PC-3 (cell line): ENCODE data around the gene GET3. TPM values are rescaled to one million over a fixed set of nuclear protein-coding genes. Genes with fewer than 3 reads are reported as not detected.
A peak's percentile ranks its signal among the peaks of the same experiment; 100 is the strongest.

Experiments
- ATAC-seq: fragments of 200-7000 bp; cut with Tn5 transposase; 2 replicates; pipeline ENCODE4 v1.9.1; 2020; ENCODE audit warnings: mild to moderate bottlenecking, moderate library complexity
- BruUV-seq: library from RNA; stranded (reverse); fragments of 400-500 nt; replicated peaks from 2 replicates; lab custom pipeline; 2021; lab: Mats Ljungman, UMichigan
- CTCF ChIA-PET: fragments of 300-600 bp; sonication (Branson Sonifier 250); formaldehyde crosslinking; loops from one replicate; lab custom pipeline; 2022; ENCODE audit warnings: antibody characterized with exemption; lab: Charles Lee
- POLR2A ChIA-PET: fragments of 300-600 bp; sonication (Branson Sonifier 250); formaldehyde crosslinking; loops from one replicate; lab custom pipeline; 2022; ENCODE audit warnings: antibody characterized with exemption; ENCODE audit not compliant: unreplicated experiment; lab: Charles Lee
- DNase-seq: peaks from one replicate; pipeline ENCODE4 v3.0.0-alpha.2; 2015
- H2AFZ ChIP-seq: fragments of 300-600 bp; sonication (generic); 2 replicates; pipeline ENCODE4 v1.6.0; 2016; ENCODE audit warnings: antibody characterized with exemption, low read length
- H3F3A ChIP-seq: fragments of 300-600 bp; sonication (generic); one replicate; pipeline ENCODE4 v1.6.0; 2017; ENCODE audit warnings: antibody characterized with exemption, low read length, control low read depth, mild to moderate bottlenecking; ENCODE audit not compliant: unreplicated experiment
- H3K27ac ChIP-seq: fragments of 300-600 bp; sonication (generic); 2 replicates; pipeline ENCODE4 v1.5.1; 2016; ENCODE audit warnings: mild to moderate bottlenecking, low read length
- H3K27me3 ChIP-seq: fragments of 300-600 bp; sonication (generic); 2 replicates; pipeline ENCODE4 v1.6.1; 2016; ENCODE audit warnings: low read length, mixed read lengths
- H3K36me3 ChIP-seq: fragments of 300-600 bp; sonication (generic); 2 replicates; pipeline ENCODE4 v1.6.1; 2016; ENCODE audit warnings: low read depth, mixed run types, low read length, mixed read lengths
- H3K4me1 ChIP-seq: fragments of 300-600 bp; sonication (generic); 2 replicates; pipeline ENCODE4 v1.5.1; 2016; ENCODE audit warnings: low read length; ENCODE audit not compliant: insufficient read depth
- H3K4me2 ChIP-seq: fragments of 300-600 bp; sonication (generic); 2 replicates; pipeline ENCODE4 v1.6.0; 2016; ENCODE audit warnings: low read length
- H3K4me3 ChIP-seq: fragments of 300-600 bp; sonication (generic); 2 replicates; pipeline ENCODE4 v1.5.1; 2016; ENCODE audit warnings: mild to moderate bottlenecking, low read length, mixed read lengths
- H3K79me2 ChIP-seq: fragments of 300-600 bp; sonication (generic); 2 replicates; pipeline ENCODE4 v1.6.1; 2017; ENCODE audit warnings: low read length, mixed read lengths
- H3K9ac ChIP-seq: fragments of 300-600 bp; sonication (generic); 2 replicates; pipeline ENCODE4 v1.6.0; 2016; ENCODE audit warnings: mild to moderate bottlenecking, low read length
- H3K9me2 ChIP-seq: fragments of 300-600 bp; sonication (generic); replicated peaks from 2 replicates; pipeline ENCODE4 v1.6.1; 2016; ENCODE audit warnings: mixed run types, low read length, mixed read lengths
- H3K9me3 ChIP-seq: fragments of 300-600 bp; sonication (generic); 2 replicates; pipeline ENCODE4 v1.6.1; 2016; ENCODE audit warnings: low read length, mixed read lengths
- H4K20me1 ChIP-seq: fragments of 300-600 bp; sonication (generic); 2 replicates; pipeline ENCODE4 v1.6.1; 2016; ENCODE audit warnings: low read length, mixed read lengths
- EZH2 ChIP-seq: fragments of 300-600 bp; sonication (generic); IDR thresholded peaks from one replicate; pipeline ENCODE4 v1.6.1; 2017; ENCODE audit warnings: antibody characterized with exemption, mild to moderate bottlenecking, low read length; ENCODE audit not compliant: unreplicated experiment
- EZH2phosphoT487 ChIP-seq: fragments of 300-600 bp; sonication (generic); IDR thresholded peaks from 2 replicates; pipeline ENCODE4 v1.6.1; 2018; ENCODE audit warnings: mild to moderate bottlenecking, antibody characterized with exemption, low read length, borderline replicate concordance
- intact Hi-C: fragments of 100-400 bp; cut with micrococcal nuclease; formaldehyde crosslinking; loops from 2 replicates; pipeline ENCODE4 v1.9.0; 2023
- total RNA-seq: library from RNA; depleted of rRNA; stranded (reverse); fragments of >200 nt; gene quantifications from 2 replicates; pipeline ENCODE4 v1.2.3, GENCODE V29; 2014
- TF ChIP-seq, protein P1 (sequence below): fragments of 300-600 bp; sonication (generic); conservative IDR thresholded peaks from 2 replicates; pipeline ENCODE4 v1.5.1; 2017; ENCODE audit warnings: antibody characterized with exemption, low read depth, mild to moderate bottlenecking, low read length

The GET3 gene
- total RNA-seq, 1 experiment from 2014 or later: 264 TPM

DNA sequence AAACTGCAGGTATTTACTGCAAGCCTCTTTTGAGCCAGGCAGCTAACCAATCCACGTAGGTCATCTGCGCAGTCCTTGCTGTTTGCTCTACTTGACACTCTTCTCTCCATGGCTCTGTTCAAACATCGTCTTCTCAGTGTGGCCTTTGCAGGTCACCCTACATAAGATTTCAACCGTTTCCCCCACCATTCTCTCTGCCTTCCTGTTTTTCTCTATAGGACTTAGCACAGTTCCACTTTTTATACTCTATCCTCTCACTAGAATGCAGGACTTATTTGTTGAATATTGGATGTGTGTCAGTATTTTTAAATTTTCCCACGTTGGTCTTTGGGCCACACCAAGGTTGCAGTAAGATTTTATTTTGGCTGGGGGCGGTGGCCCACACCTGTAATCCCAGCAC, 39.2 kb upstream of the GET3 start:
- no peaks in the 10 kb centered on the region for H3K9me3 ChIP-seq
- TF ChIP-seq EZH2phosphoT487: no peak
- no peak for TF ChIP-seq EZH2
- TF ChIP-seq, protein P1, sequence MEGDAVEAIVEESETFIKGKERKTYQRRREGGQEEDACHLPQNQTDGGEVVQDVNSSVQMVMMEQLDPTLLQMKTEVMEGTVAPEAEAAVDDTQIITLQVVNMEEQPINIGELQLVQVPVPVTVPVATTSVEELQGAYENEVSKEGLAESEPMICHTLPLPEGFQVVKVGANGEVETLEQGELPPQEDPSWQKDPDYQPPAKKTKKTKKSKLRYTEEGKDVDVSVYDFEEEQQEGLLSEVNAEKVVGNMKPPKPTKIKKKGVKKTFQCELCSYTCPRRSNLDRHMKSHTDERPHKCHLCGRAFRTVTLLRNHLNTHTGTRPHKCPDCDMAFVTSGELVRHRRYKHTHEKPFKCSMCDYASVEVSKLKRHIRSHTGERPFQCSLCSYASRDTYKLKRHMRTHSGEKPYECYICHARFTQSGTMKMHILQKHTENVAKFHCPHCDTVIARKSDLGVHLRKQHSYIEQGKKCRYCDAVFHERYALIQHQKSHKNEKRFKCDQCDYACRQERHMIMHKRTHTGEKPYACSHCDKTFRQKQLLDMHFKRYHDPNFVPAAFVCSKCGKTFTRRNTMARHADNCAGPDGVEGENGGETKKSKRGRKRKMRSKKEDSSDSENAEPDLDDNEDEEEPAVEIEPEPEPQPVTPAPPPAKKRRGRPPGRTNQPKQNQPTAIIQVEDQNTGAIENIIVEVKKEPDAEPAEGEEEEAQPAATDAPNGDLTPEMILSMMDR: no peak
- DNase-seq (no peak), ATAC-seq (no peak)
- no peak overlapping the region for H2AFZ ChIP-seq
- no peak overlapping the region for H3K27ac ChIP-seq
- no peaks in the 10 kb centered on the region for H4K20me1 ChIP-seq
- H3K36me3 ChIP-seq: peaks cover 35% of the 10 kb centered on the region
- H3K9me2 ChIP-seq: no peaks in the 10 kb centered on the region
- H3K4me3 ChIP-seq: no peak overlapping the region
- no peak overlapping the region for H3K4me2 ChIP-seq
- H3K9ac ChIP-seq: no peak overlapping the region
- H3K79me2 ChIP-seq: peaks cover 14% of the 10 kb centered on the region
- CTCF ChIA-PET: no interaction called here
- POLR2A ChIA-PET: no interaction called here
- H3K4me1 ChIP-seq: peaks cover 15% of the 10 kb centered on the region
- H3F3A ChIP-seq: no peaks in the 10 kb centered on the region
- BruUV-seq: no TSS peak
- intact Hi-C loops: no loop called here
- no peaks in the 10 kb centered on the region for H3K27me3 ChIP-seq

DNA sequence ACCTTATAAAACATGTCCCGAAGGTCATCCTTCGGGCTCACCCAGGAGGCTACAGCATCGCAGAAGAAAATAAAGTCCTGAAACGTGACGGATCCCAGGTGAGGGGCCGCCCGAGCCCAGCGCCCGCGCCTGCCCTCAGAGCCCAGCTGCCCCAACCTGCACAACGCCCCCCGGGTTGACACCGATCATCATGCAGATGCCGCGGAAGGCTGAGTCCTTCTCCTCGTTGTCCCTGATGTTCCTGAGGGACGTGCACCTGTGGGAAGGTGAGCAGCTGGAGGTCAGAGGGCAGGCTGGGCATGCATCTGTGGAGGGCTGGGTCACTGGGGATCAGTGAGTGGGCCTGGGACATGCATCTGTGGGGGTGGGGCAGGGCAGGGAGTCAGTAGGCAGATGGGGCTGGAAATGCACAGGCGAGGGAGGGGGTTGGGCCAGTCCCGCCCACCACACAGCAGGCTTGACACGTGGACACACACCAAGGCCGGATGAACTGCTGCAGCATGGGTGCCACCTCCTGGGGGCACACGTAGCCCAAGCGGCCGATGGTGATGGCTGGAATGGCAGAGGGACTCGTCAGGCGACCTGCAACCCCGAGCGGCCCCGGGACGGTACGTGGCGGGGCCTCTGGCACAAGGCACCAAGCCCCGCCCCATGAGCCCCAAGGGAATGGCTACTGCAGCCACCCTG, 35.6 kb upstream of the GET3 start:
- DNase-seq (no peak), ATAC-seq (no peak)
- Histone ChIP-seq H3K79me2 (no peaks in the 10 kb centered on the region), H3K9ac (no peak overlapping the region), H3F3A (no peaks in the 10 kb centered on the region), H3K9me3 (no peaks in the 10 kb centered on the region), H3K36me3 (peaks cover 64% of the 10 kb centered on the region), H4K20me1 (no peaks in the 10 kb centered on the region), H3K4me1 (no peaks in the 10 kb centered on the region; the same call in 1 of the 2 replicates), H3K27me3 (no peaks in the 10 kb centered on the region), H3K4me2 (no peak overlapping the region), H3K4me3 (no peak overlapping the region), H3K27ac (no peak overlapping the region), H2AFZ (no peak overlapping the region), H3K9me2 (no peaks in the 10 kb centered on the region)
- intact Hi-C loops: no loop called here
- BruUV-seq: no TSS peak
- CTCF ChIA-PET: no interaction called here
- POLR2A ChIA-PET: no interaction called here
- TF ChIP-seq, protein P1: no peak
- TF ChIP-seq EZH2phosphoT487: no peak
- no peak for TF ChIP-seq EZH2

DNA sequence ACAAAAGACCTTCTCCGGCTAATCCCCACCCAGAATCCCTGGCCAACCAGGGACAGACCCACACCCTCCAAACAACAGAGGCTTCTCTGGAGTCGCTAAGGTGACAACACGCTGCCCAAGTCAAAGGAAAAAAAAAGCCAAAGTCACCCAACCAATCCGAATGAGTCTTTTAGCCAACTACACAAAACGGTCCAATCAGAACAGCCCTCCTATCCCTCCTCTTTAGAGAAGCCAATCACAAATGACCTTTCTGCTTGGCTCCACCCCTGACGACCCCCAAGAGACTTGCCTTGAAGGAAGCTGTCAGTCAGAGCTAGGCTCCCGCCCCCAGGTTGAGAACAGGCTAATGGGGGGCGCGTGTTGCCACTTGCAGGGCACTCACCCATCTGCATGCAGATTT, 34.3 kb upstream of the GET3 start:
- H3K9me2 ChIP-seq: no peaks in the 10 kb centered on the region
- H3K4me1 ChIP-seq: no peaks in the 10 kb centered on the region
- ChIA-PET CTCF (no interaction called here), POLR2A (no interaction called here)
- DNase-seq (peak; percentile 52), ATAC-seq (peak; percentile 25; the same call in 1 of the 2 replicates)
- no peaks in the 10 kb centered on the region for H3F3A ChIP-seq
- H3K9me3 ChIP-seq: no peaks in the 10 kb centered on the region
- no peak overlapping the region for H3K4me2 ChIP-seq
- no peaks in the 10 kb centered on the region for H4K20me1 ChIP-seq
- H3K36me3 ChIP-seq: peaks cover 69% of the 10 kb centered on the region
- BruUV-seq: no TSS peak
- no peak overlapping the region for H3K27ac ChIP-seq
- no peaks in the 10 kb centered on the region for H3K79me2 ChIP-seq
- no peaks in the 10 kb centered on the region for H3K27me3 ChIP-seq
- H3K9ac ChIP-seq: no peak overlapping the region
- no peak overlapping the region for H3K4me3 ChIP-seq
- TF ChIP-seq EZH2phosphoT487 (no peak), EZH2 (no peak)
- TF ChIP-seq, protein P1: no peak
- intact Hi-C loops: no loop called here
- no peak overlapping the region for H2AFZ ChIP-seq
